HL-60 (cell line): ENCODE results near the gene MDC1.

Experiments
- SPI1 ChIP-seq: IDR thresholded peaks from 2 replicates; pipeline ENCODE4 v1.6.1; 2012; ENCODE audit warnings: low read depth, mild to moderate bottlenecking, borderline replicate concordance
- TF ChIP-seq, protein P1 (sequence below): IDR thresholded peaks from one replicate; pipeline ENCODE4 v1.5.1; 2011; ENCODE audit warnings: low read length, control low read depth, inconsistent platforms; ENCODE audit not compliant: insufficient read depth
- TF ChIP-seq, protein P2 (sequence below): IDR thresholded peaks from 2 replicates; pipeline ENCODE4 v1.6.1; 2012; ENCODE audit warnings: low read depth; ENCODE audit not compliant: insufficient replicate concordance

DNA sequence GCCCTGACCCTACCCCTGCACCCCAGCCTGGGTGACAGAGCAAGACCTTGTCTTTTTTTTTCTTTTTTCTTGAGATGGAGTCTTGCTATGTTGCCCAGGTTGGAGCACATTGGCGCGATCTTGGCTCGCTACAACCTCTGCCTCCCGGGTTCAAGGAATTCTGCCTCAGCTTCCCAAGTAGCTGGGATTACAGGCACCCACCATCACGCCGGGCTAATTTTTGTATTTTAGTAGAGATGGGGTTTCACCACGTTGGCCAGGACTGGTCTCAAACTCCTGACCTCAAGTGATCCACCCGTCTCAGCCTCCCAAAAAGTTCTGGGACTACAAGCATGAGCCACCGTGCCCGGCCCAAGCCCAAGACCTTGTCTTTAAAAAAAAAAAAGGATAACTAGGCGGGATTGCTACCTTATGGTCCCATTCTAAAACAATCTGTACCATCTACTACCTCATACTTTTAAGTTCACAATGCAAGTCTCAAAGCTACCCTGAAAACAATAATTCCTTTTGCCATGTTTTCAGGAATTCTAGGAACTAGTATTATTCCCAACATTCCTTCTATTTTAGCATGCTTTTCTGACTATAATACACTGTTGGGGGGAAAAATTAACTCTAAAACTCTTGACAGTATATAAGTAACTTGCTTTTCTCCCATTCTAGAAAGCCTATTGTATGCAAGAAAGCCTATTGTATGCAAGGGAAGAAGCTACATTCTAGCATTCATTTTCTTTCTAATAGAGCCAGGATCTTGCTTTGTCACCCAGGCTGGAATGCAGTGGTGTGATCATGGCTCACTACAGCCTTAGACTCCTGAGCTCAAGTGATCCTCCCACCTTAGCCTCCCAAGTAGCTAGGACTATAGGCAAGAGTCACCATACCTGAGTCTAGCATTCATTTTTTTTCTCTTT lies 9.7 kb upstream of the MDC1 start:
- TF ChIP-seq, protein P1, sequence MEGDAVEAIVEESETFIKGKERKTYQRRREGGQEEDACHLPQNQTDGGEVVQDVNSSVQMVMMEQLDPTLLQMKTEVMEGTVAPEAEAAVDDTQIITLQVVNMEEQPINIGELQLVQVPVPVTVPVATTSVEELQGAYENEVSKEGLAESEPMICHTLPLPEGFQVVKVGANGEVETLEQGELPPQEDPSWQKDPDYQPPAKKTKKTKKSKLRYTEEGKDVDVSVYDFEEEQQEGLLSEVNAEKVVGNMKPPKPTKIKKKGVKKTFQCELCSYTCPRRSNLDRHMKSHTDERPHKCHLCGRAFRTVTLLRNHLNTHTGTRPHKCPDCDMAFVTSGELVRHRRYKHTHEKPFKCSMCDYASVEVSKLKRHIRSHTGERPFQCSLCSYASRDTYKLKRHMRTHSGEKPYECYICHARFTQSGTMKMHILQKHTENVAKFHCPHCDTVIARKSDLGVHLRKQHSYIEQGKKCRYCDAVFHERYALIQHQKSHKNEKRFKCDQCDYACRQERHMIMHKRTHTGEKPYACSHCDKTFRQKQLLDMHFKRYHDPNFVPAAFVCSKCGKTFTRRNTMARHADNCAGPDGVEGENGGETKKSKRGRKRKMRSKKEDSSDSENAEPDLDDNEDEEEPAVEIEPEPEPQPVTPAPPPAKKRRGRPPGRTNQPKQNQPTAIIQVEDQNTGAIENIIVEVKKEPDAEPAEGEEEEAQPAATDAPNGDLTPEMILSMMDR, result no peak
- TF ChIP-seq, protein P2, sequence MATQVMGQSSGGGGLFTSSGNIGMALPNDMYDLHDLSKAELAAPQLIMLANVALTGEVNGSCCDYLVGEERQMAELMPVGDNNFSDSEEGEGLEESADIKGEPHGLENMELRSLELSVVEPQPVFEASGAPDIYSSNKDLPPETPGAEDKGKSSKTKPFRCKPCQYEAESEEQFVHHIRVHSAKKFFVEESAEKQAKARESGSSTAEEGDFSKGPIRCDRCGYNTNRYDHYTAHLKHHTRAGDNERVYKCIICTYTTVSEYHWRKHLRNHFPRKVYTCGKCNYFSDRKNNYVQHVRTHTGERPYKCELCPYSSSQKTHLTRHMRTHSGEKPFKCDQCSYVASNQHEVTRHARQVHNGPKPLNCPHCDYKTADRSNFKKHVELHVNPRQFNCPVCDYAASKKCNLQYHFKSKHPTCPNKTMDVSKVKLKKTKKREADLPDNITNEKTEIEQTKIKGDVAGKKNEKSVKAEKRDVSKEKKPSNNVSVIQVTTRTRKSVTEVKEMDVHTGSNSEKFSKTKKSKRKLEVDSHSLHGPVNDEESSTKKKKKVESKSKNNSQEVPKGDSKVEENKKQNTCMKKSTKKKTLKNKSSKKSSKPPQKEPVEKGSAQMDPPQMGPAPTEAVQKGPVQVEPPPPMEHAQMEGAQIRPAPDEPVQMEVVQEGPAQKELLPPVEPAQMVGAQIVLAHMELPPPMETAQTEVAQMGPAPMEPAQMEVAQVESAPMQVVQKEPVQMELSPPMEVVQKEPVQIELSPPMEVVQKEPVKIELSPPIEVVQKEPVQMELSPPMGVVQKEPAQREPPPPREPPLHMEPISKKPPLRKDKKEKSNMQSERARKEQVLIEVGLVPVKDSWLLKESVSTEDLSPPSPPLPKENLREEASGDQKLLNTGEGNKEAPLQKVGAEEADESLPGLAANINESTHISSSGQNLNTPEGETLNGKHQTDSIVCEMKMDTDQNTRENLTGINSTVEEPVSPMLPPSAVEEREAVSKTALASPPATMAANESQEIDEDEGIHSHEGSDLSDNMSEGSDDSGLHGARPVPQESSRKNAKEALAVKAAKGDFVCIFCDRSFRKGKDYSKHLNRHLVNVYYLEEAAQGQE, result no peak
- TF ChIP-seq SPI1, result no peak
